B cell (primary cell): ENCODE results near the gene PAIP2.

ENCODE experiments used
- CTCF ChIP-seq: fragments of 200-600 bp; IDR thresholded peaks from one replicate; pipeline ENCODE4 v1.8.0; 2022; ENCODE audit warnings: antibody characterized with exemption, mild to moderate bottlenecking
- EZH2 ChIP-seq: IDR thresholded peaks from 2 replicates; pipeline ENCODE4 v1.6.1; 2012; ENCODE audit warnings: borderline replicate concordance, low read depth, mild to moderate bottlenecking, moderate library complexity, low read length; ENCODE audit not compliant: insufficient read depth, poor library complexity, severe bottlenecking

GRCh38 chr5:139306628-139307379, 34.9 kb upstream of the PAIP2 start:
- TF ChIP-seq EZH2 (no peak), CTCF (no peak)
